Measurements from ENCODE around the gene TCF19. TPM values are rescaled to one million over a fixed set of nuclear protein-coding genes. Genes with fewer than 3 reads are reported as not detected.

Gene TCF19
- total RNA-seq, 2 donors from 2014 or later = 10.8 to 12.5 TPM

DNA sequence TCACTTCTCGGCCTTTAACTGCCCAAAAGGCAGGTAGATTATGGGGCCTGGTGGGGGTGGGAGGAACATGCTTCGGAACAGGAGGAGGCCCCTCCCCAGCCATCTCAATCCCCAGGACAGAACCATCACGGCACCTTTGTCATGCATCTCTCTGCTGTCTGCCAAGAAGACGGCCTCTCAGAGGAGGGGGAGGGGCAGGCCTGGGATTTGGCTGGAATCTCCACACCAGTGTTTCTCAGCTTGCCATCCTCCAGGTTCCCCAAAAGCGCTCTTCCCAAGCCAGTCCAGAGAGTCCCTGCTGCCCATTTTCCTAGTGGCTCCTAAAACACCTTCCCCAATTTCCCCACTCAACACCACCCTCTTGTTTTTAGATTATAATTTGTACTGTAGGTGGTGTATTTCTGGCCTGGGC is 14.6 kb downstream of the TCF19 start:
- peaks cover 41% of the 10 kb centered on the region for H3K4me1 Mint-ChIP-seq
- H3K9ac ChIP-seq (ENCODE audit: extremely low read depth, low read length, poor library complexity, severe bottlenecking) = no peak overlapping the region
- H3K36me3 Mint-ChIP-seq (ENCODE audit: low read depth) = no peaks in the 10 kb centered on the region
- H3K4me1 ChIP-seq (ENCODE audit: control insufficient read depth, insufficient read depth, low read length) = peaks cover 19% of the 10 kb centered on the region
- WGBS, 2 experiments (ENCODE audit: insufficient coverage in 1 of 2, insufficient read length in 1 of 2) = 45 to 80% methylated on average over 1 to 5 of the region's 5 CpGs
- peaks cover 5% of the 10 kb centered on the region for H3K27me3 Mint-ChIP-seq (ENCODE audit: insufficient read depth)
- no peaks in the 10 kb centered on the region for H3K9me3 ChIP-seq (ENCODE audit: control insufficient read depth, low read length)
- H3K27ac Mint-ChIP-seq = peak overlapping the region; percentile 83
- no peaks in the 10 kb centered on the region for H3K27me3 ChIP-seq (ENCODE audit: control insufficient read depth, insufficient read depth, low read length, poor library complexity, severe bottlenecking)
- no peaks in the 10 kb centered on the region for H3K36me3 ChIP-seq (ENCODE audit: control insufficient read depth, insufficient read depth, low read length)
- no peaks in the 10 kb centered on the region for H3K9me3 Mint-ChIP-seq
- no peak overlapping the region for H3K4me3 ChIP-seq (ENCODE audit: low read length)
- DNase-seq = peak; percentile 97
- no peak for TF ChIP-seq CTCF (conservative IDR thresholded peaks at IDR 0.05)
- H3K27ac ChIP-seq (ENCODE audit: low read depth, low read length) = peak overlapping the region; percentile 38
- peak overlapping the region; percentile 67 for H3K4me3 Mint-ChIP-seq

- peak overlapping the region; percentile 38 for H3K27ac ChIP-seq (ENCODE audit: low read depth, low read length)
- H3K27ac Mint-ChIP-seq = peak overlapping the region; percentile 83
Measured at GRCh38 chr6:31173406-31173805, 15.0 kb downstream of the TCF19 start.

GRCh38 chr6:31174378-31174777 is 16.0 kb downstream of the TCF19 start:
- Histone ChIP-seq H3K36me3 (ENCODE audit: control insufficient read depth, insufficient read depth, low read length) (no peaks in the 10 kb centered on the region), H3K27ac (ENCODE audit: low read depth, low read length) (no peak overlapping the region), H3K27me3 (ENCODE audit: control insufficient read depth, insufficient read depth, low read length, poor library complexity, severe bottlenecking) (no peaks in the 10 kb centered on the region), H3K9ac (ENCODE audit: extremely low read depth, low read length, poor library complexity, severe bottlenecking) (no peak overlapping the region), H3K4me3 (ENCODE audit: low read length) (no peak overlapping the region), H3K9me3 (ENCODE audit: control insufficient read depth, low read length) (no peaks in the 10 kb centered on the region), H3K4me1 (ENCODE audit: control insufficient read depth, insufficient read depth, low read length) (peaks cover 19% of the 10 kb centered on the region)
- Mint-ChIP-seq H3K27ac (peak overlapping the region; percentile 83), H3K4me1 (peaks cover 34% of the 10 kb centered on the region), H3K4me3 (no peak overlapping the region), H3K36me3 (ENCODE audit: low read depth) (no peaks in the 10 kb centered on the region), H3K27me3 (ENCODE audit: insufficient read depth) (peaks cover 5% of the 10 kb centered on the region), H3K9me3 (no peaks in the 10 kb centered on the region)
- whole genome bisulfite sequencing, 2 experiments (ENCODE audit: insufficient coverage in 1 of 2, insufficient read length in 1 of 2) = 79 to 100% methylated on average over 3 to 5 of the region's 5 CpGs
- DNase-seq = peak; percentile 29
- TF ChIP-seq CTCF (conservative IDR thresholded peaks at IDR 0.05) = no peak

More at GRCh38 chr6:31173406-31173805, 15.0 kb downstream of the TCF19 start:
- H3K36me3 ChIP-seq (ENCODE audit: control insufficient read depth, insufficient read depth, low read length) = no peaks in the 10 kb centered on the region
- no peak overlapping the region for H3K4me3 ChIP-seq (ENCODE audit: low read length)
- no peak overlapping the region for H3K9ac ChIP-seq (ENCODE audit: extremely low read depth, low read length, poor library complexity, severe bottlenecking)
- TF ChIP-seq CTCF (conservative IDR thresholded peaks at IDR 0.05) = no peak
- no peaks in the 10 kb centered on the region for H3K9me3 Mint-ChIP-seq
- no peaks in the 10 kb centered on the region for H3K9me3 ChIP-seq (ENCODE audit: control insufficient read depth, low read length)
- no peaks in the 10 kb centered on the region for H3K27me3 ChIP-seq (ENCODE audit: control insufficient read depth, insufficient read depth, low read length, poor library complexity, severe bottlenecking)
- peak overlapping the region; percentile 67 for H3K4me3 Mint-ChIP-seq
- peaks cover 41% of the 10 kb centered on the region for H3K4me1 Mint-ChIP-seq
- no peak for DNase-seq
- peaks cover 19% of the 10 kb centered on the region for H3K4me1 ChIP-seq (ENCODE audit: control insufficient read depth, insufficient read depth, low read length)
- WGBS, 2 experiments (ENCODE audit: insufficient coverage in 1 of 2, insufficient read length in 1 of 2) = 55 to 60% methylated on average over 1 to 3 of the region's 3 CpGs
- peaks cover 5% of the 10 kb centered on the region for H3K27me3 Mint-ChIP-seq (ENCODE audit: insufficient read depth)
- H3K36me3 Mint-ChIP-seq (ENCODE audit: low read depth) = no peaks in the 10 kb centered on the region
